SK-N-MC (cell line): ENCODE results near the gene NETO2.
"Not testable (repeated sequence)": the region's sequence is repeated elsewhere in the genome, so short reads cannot be mapped to it uniquely, and the experiment has no call there.

Source experiments
- EZH2 ChIP-seq: fragments of 200-600 bp; sonication (generic); IDR thresholded peaks from one replicate; pipeline ENCODE4 v1.6.1; 2017; ENCODE audit warnings: antibody characterized with exemption
- FOXP2 ChIP-seq: optimal IDR thresholded peaks from 2 replicates; pipeline ENCODE3; 2011; ENCODE audit warnings: mild to moderate bottlenecking, moderate library complexity; ENCODE audit not compliant: insufficient read depth; ENCODE audit errors: extremely low read length, control extremely low read depth
- POLR2AphosphoS5 ChIP-seq: IDR thresholded peaks from 2 replicates; pipeline ENCODE4 v1.6.1; 2012; ENCODE audit warnings: mild to moderate bottlenecking, low read depth, low read length, borderline replicate concordance

DNA sequence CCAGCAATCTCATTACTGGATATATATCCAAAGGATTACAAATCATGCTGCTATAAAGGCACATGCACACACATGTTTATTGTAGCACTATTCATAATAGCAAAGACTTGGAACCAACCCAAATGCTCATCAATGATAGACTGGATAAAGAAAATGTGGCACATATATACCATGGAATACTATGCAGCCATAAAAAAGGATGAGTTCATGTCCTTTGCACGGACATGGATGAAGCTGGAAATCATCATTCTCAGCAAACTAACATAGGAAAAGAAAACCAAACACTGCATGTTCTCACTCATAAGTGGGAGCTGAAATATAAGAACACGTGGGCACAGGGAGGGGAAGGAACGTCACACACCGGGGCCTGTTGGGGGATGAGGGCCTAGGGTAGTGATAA lies 40.8 kb downstream of the NETO2 start:
- not testable (repeated sequence) for TF ChIP-seq EZH2, POLR2AphosphoS5, FOXP2
